Kidney (tissue), 14 donors: ENCODE results near the gene DEPDC5. TPM values are rescaled to one million over a fixed set of nuclear protein-coding genes. Genes with fewer than 3 reads are reported as not detected.
"Not testable (repeated sequence)": the region's sequence is repeated elsewhere in the genome, so short reads cannot be mapped to it uniquely, and the experiment has no call there.

Experiments
- DNase-seq, 5 donors: peaks; one replicate each; pipeline ENCODE4 v3.0.0-alpha.2; 2013 to 2020
- FAIRE-seq: peaks from 2 replicates; lab custom pipeline; 2012; peaks lifted over from hg19 to GRCh38; lab: Jason Lieb, UNC
- H3K27ac ChIP-seq, 2 donors: one replicate each; pipeline ENCODE4 v1.7.0; 2013; ENCODE audit warnings: low read depth in 2 of 2, low read length in 2 of 2, inconsistent platforms in 1 of 2
- H3K27me3 ChIP-seq: one replicate; pipeline ENCODE4 v1.7.1; 2013; ENCODE audit warnings: low read length, inconsistent platforms; ENCODE audit not compliant: control insufficient read depth, insufficient read depth
- H3K36me3 ChIP-seq, 3 donors: one replicate each; pipeline versions ENCODE4 v1.7.0 to v1.7.1; 2013; ENCODE audit warnings: low read length in 3 of 3, control low read depth in 1 of 3, inconsistent platforms in 1 of 3; ENCODE audit not compliant: insufficient read depth in 3 of 3, control insufficient read depth in 2 of 3
- H3K4me1 ChIP-seq, 3 donors: one replicate each; pipeline versions ENCODE4 v1.7.0 to v1.7.1; 2013; ENCODE audit warnings: low read length in 3 of 3, inconsistent platforms in 1 of 3, low read depth in 1 of 3; ENCODE audit not compliant: control insufficient read depth in 2 of 3, insufficient read depth in 2 of 3
- H3K4me3 ChIP-seq, 3 donors: one replicate each; pipeline versions ENCODE4 v1.7.0 to v1.8.1; 2013; ENCODE audit warnings: low read length in 3 of 3, control low read depth in 1 of 3, inconsistent platforms in 1 of 3
- H3K9ac ChIP-seq, 3 donors: one replicate each; pipeline versions ENCODE4 v1.7.0 to v1.7.1; 2013; ENCODE audit warnings: low read length in 3 of 3, control low read depth in 1 of 3, inconsistent platforms in 1 of 3
- H3K9me3 ChIP-seq, 3 donors: one replicate each; pipeline versions ENCODE4 v1.7.0 to v1.7.1; 2013; ENCODE audit warnings: low read length in 3 of 3, control low read depth in 1 of 3, inconsistent platforms in 1 of 3; ENCODE audit not compliant: control insufficient read depth in 2 of 3, insufficient read depth in 1 of 3
- CTCF ChIP-seq: IDR thresholded peaks from 3 replicates; pipeline ENCODE4 v1.5.1; 2012; ENCODE audit warnings: mild to moderate bottlenecking, moderate library complexity, borderline replicate concordance; ENCODE audit not compliant: insufficient read depth; ENCODE audit errors: extremely low read depth
- intact Hi-C: fragments of 100-400 bp; cut with DNase I; formaldehyde crosslinking; loops from one replicate; pipeline ENCODE4 v1.11.1; 2022
- polyA plus RNA-seq: library from polyadenylated mRNA; stranded (reverse); fragments of 350-450 nt; fragmentation: Illumina TruSeq; extraction: RNeasy Lipid Tissue Mini Kit (QIAGEN cat#74804); gene quantifications from one replicate; pipeline ENCODE4 v1.2.3, GENCODE V29; 2014; ENCODE audit warnings: low read depth, low replicate concordance; ENCODE audit not compliant: insufficient read depth
- total RNA-seq: library from RNA; stranded (reverse); fragmentation: NEBNext Ultra II Directional; extraction: Animal tissue kit (Norgen Biotek cat#: 25700); gene quantifications from one replicate; pipeline ENCODE4 v1.2.1, GENCODE V29; 2021
- donor health status: control.
- donor health status: control.
- donor health status: control.
- donor health status: control.
- donor health status: control.
- donor health status: DM: yes; HTN: yes; CAD: no.
- donor health status: Normal renal cell carcinoma (clear cell type).

DEPDC5 gene
- total and polyA plus RNA-seq, 2 donors from 2014 or later = 12.1 to 27.3 TPM

- Histone ChIP-seq H3K9me3 (no peaks in the 10 kb centered on the region), H3K27ac (no peak overlapping the region), H3K4me1 (no peaks in the 10 kb centered on the region), H3K9ac (no peak overlapping the region), H3K4me3 (no peak overlapping the region), H3K27me3 (no peaks in the 10 kb centered on the region), H3K36me3 (peaks cover 3 to 34% (median 15%) of the 10 kb centered on the region in 3 donors)
- no peak for FAIRE-seq
- DNase-seq = no peak
- intact Hi-C loops = no loop called here
- TF ChIP-seq CTCF = no peak
Measured at GRCh38 chr22:31800065-31800464, 46.2 kb downstream of the DEPDC5 start.

- H3K4me3 ChIP-seq, H3K9ac ChIP-seq, FAIRE-seq, intact Hi-C loops, DNase-seq, H3K4me1 ChIP-seq, H3K27ac ChIP-seq, H3K9me3 ChIP-seq, H3K27me3 ChIP-seq: not testable (repeated sequence)
- peaks cover 3 to 40% (median 17%) of the 10 kb centered on the region in 3 donors for H3K36me3 ChIP-seq
Measured at GRCh38 chr22:31800861-31801260, 47.0 kb downstream of the DEPDC5 start.

- H3K9ac ChIP-seq = no peak overlapping the region
- no peak for DNase-seq
- FAIRE-seq = no peak
- H3K9me3 ChIP-seq = no peaks in the 10 kb centered on the region
- intact Hi-C loops = no loop called here
- no peak for TF ChIP-seq CTCF
- H3K4me1 ChIP-seq = no peaks in the 10 kb centered on the region
- no peak overlapping the region for H3K27ac ChIP-seq
- H3K4me3 ChIP-seq = no peak overlapping the region
- no peaks in the 10 kb centered on the region for H3K27me3 ChIP-seq
- H3K36me3 ChIP-seq = peaks cover 3 to 42% (median 19%) of the 10 kb centered on the region in 3 donors
Measured at GRCh38 chr22:31802575-31802974, 48.8 kb downstream of the DEPDC5 start.

DNA sequence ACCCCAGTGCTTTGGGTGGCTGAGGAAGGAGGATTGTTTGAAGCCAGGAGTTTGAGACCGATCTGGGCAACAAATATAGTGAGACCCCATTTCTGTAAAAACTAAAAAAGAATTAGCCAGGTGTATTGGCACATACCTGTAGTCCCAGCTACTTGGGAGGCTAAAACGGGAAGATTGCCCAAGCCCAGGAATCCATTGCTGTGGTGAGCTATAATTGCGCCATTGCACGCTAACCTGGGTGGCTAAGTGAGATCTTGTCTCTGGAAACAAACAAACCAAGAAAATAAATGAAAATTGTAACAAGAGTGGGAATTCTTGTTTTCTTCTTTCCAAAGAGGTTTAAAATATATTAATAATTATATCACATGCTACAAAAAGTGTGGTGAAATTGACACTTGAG lies 52.9 kb downstream of the DEPDC5 start:
- Histone ChIP-seq H3K27me3 (no peaks in the 10 kb centered on the region), H3K4me3 (no peak overlapping the region), H3K4me1 (no peaks in the 10 kb centered on the region), H3K9me3 (no peaks in the 10 kb centered on the region), H3K27ac (no peak overlapping the region), H3K36me3 (peaks cover 0 to 47% (median 26%) of the 10 kb centered on the region in 3 donors), H3K9ac (no peak overlapping the region)
- DNase-seq = no peak
- intact Hi-C loops = no loop called here
- FAIRE-seq = no peak
- TF ChIP-seq CTCF = no peak
